GM19372 (cell line): Measurements from ENCODE around the gene DAB2IP.

Experiments used
- ATAC-seq: cut with Tn5 transposase; IDR thresholded peaks from one replicate; pipeline ENCODE4 v1.9.1; 2021; ENCODE audit warnings: mild to moderate bottlenecking, low read depth, moderate library complexity; ENCODE audit not compliant: unreplicated experiment

Gene DAB2IP

DNA sequence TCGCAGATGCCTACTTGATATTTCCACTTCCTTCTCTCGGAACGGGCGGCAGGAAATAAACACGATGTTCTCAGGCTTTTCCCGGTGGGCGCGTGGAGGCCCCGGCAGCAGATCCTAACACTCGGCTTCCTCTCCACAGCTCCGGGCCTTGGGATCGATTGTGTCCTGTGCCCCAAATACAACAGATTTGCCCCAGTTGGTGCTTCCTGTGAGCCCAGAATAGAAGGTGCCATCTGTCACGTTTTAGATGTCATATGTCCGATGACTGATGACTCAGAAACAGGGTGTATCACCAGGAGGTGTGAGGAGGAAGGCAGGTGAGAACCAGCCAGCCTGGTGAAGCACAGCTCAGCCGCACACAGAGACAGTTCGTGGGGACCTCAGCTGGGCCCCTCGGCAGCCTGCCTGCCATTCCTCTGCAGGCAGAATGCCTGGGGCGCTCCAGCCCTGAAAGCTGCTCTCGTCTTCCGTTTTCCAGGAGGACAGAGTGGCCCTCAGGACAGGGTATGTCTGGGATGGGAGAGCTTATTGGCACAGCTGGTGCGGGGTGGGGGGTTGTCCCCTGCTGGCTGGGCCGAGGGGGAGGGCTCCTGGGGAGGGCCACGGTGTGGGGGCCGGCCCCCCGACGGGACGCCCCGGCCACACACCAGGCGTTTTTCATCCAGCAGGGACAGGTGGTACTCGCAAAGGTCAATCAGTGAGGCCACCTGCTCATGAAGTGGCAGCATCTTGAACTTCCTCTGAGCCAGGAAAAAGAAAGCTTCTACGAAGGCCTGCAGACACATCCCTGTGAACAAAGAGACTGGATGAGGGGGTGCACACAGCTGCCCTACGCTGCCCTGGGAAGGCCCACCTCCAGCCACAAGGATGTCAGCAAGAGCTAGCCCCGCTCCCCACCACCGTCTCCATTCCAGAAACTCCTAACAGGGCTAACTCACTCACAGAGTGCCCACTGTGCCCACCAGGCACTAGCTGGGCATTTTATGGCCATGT, 171.0 kb downstream of the DAB2IP start:
- ATAC-seq = no peak

DNA sequence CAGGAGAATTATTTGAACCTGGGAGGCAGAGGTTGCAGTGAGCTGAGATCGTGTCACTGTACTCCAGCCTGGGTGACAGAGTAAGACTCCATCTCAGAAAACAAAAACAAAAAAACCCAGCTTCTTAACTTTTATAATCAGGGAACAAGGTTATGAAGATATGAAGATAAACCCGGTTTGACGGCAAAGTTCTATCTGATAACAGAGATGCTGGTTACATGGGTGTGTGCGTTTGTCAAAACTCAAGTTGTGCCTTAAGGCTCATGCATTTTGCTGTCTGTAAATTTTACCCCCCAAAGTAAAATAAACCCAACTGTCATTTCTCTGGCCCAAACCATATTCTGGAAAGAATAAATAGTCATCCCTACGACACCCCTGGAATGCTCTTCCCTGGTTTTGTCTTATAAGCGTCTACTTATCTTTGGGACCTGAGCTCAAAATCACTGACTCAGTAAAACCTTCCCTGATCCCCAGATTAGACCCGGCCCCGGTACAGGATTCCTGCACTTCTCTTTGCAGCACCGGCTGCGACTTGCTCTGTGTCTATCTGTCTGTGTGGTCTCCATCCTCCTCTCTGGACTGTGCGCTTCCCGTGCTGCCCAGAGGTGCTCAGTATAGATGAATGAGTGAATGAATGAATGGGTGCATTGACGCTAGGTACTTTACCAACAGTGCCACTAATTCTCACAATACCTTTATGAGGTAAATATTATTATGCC, 172.2 kb downstream of the DAB2IP start:
- no peak for ATAC-seq

DNA sequence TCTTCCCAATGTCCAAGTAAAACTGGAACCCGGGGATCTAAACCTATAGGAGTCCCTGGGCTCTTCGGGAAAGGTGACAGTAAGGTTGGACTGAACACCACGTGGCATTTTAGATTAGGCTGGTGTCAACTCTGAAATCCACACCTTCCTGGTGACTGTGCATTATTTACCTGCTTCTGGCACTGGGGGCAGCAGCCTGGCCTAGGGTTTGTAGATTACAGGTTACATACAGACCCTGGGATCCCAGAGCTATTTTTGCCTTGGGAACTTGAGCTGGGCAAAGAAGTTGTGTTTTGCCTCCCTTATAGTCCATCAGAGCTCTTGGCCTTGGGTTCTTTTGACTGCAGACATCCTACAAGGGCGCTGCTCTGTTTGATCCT, 173.2 kb downstream of the DAB2IP start:
- no peak for ATAC-seq

DNA sequence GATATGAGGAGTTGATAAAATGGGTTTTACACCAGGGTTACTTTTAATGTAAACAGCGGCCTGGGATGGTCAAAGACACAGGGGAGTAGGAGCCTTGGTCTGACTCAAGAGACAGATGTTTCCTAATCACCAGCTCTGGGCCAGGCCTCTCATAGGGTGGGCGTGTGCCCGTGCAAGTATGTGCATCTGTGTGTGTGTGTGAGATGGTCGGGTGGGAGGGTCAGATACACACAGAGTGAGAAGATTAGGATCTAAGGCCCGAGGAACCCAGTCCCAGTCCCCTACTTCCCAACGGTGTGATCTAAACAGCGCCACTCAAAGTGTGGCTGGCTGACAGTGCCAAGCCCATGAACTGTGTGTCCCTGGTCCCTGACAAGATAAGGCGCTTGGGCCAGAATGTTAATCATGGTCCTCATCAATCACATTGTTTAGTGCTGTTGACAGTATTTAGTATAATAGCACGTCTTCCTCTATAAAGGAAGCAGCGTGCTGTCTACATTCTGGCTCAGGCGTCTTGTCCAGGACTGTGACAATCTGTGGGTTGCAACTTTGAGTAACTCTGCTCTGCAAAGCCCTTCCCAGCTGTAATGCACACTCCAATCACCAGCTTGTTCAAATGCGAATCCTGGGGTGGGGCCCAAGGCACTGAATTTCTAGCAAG, 173.7 kb downstream of the DAB2IP start:
- ATAC-seq = no peak

DNA sequence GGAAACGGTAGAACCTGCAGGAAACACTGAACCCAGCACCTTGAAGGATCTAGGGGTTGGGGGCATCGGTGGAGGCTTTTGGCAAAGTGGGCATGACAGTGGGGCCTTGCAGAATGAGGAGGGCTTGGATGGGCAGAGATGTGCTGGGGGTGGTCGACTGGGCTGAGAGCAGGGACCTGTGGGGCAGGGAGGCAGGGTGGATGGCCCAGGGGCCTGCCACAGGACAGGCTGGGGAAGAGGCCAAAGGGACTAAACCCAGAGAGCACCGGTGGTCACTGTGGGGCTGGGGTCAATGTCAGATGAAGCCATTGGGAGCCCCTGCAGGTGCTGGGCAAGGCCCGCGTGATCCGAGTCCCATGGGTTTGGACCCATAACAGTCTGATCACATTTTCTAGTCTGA, 175.3 kb downstream of the DAB2IP start:
- no peak for ATAC-seq

DNA sequence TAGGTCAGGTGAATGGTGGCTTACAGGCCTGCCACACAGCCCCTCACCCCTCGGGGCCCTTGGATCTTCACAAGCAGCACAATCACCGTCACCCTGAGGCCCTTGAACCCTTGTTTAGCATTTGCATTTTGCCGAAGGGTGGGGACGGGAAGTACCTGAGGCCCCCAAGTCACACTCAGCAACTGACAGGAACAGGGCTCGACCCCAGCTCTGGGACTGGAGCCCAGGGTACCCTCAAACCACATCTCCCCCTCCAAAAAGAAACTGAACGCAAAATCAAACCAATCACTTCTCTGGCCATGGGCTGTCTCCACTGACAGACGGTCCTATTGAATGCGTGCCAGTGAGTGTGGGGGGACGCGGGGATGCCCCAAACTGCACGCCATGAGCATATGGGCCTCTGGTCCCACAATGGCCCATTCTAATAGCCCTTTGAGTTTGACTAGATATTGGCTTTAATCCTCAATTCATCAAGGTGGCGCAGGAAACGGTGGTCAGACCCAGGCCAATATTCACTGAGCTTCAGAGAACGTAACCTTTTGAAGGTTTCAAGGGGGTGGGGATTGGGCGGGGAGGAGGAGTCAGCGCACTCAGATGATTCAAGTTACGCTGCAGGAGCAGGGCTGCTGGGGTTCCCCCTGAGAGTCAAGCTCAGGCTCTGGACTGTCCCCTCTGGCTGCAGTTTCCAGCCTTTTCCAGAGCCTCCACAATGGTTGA, 176.0 kb downstream of the DAB2IP start:
- no peak for ATAC-seq

DNA sequence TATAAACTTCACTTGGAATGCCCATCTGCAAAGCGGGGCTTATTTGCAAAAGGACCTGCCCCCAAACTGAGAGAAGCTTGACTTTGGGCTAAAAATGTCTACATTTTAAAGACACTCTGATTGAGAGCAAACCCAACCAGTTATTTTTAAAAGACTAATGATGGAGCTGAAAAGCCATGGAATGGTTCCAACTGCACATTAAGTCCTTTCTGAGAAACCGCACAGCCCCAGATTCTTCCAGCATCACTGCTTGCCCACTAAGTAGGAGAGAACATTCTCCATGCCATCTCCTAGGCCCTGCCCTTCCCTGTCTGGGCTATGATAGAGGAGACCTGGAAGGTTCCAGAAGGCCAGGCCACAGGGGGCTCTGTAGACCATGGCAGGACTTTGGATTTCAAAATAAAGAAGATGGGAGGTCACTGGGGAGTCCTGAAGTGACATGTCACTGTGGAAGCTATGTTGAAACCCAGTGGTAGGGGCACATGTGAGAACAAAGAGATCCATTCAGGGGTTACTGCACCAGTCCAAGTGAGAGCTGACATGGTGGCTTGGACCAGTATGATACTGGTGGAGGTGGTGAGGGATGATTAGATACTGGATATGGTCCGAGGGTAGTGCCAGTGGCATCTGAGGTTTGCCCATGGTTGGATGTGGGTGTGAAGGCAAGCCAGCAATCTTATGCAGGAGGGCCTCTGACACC, 179.2 kb downstream of the DAB2IP start:
- no peak for ATAC-seq

DNA sequence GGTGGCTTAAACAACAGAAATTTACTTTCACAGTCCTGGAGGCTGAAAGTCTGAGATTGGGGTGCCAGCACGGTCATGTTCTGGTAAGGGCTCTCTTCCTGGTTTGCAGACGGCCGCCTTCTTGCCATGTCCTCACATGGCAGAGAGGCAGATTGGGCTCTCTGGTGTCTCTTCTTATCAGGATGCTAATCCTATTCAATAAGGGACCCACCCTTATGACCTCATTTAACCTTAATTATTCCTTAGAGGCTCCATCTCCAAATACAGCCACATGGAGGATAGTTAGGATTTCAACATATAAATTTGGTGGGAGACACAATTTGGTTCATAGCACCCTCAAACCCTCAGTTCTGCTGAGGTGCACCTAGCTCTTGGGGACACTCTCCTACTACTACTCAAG, 180.4 kb downstream of the DAB2IP start:
- ATAC-seq = no peak

DNA sequence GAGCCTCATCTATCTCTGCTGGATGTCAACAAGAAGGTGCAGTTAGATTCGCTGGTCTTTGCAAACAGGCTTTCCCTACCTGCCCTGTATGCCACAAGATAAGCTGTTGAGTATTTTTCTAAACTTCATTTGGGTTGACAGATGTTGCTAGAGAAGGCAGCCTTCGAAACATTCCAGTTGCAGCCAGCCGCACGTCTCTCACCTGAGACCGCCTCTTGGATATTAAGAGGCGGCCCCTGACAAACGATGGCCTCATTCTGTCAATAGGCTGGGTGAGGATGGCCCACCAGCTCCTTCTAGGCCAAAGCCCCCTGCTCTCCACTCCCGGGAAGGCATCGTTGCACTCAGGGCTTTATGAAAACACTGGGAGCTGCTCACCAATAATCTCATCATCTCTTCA, 181.6 kb downstream of the DAB2IP start:
- no peak for ATAC-seq
